ENCODE data around the gene MAPK7. TPM values are rescaled to one million over a fixed set of nuclear protein-coding genes. Genes with fewer than 3 reads are reported as not detected.

MAPK7 gene
- total and polyA plus RNA-seq, 2 of the 8 experiments (the other 6 are each of a cell fraction or from before 2014, with no cell fraction given): 15.2 to 28.1 TPM

- no peak overlapping the region for H3K4ac ChIP-seq (replicated peaks; ENCODE audit: insufficient read length, low read depth, low read length)
- 0 out of 2 replicates have a peak overlapping the region, but pooled peaks have one; percentile 56 for H2BK20ac ChIP-seq (ENCODE audit: low read length)
- no peak overlapping the region for H3K14ac ChIP-seq (ENCODE audit: insufficient read length)
- no peak overlapping the region for H3K18ac ChIP-seq (ENCODE audit: extremely low read depth, low read length)
- H2BK5ac ChIP-seq (ENCODE audit: low read depth, low read length): no peak overlapping the region
- H2BK120ac ChIP-seq (replicated peaks; ENCODE audit: low read depth, low read length): no peak overlapping the region
- peak overlapping the region; percentile 93 for H2BK15ac ChIP-seq (ENCODE audit: low read length)
- DNase-seq (ENCODE audit: low read depth in 1 of 2, low spot score in 2 of 2) (no peak), FAIRE-seq (no peak)
- H4K5ac ChIP-seq (ENCODE audit: insufficient read length, low read depth, low read length): no peak overlapping the region
- no peak overlapping the region for H3K4me2 ChIP-seq (ENCODE audit: insufficient read depth in 1 of 2, low read depth in 2 of 2, low read length in 2 of 2)
- no peaks in the 10 kb centered on the region for H3K79me2 ChIP-seq (ENCODE audit: control insufficient read depth in 1 of 2, insufficient read depth in 2 of 2, low read length in 2 of 2)
- H3K56ac ChIP-seq (replicated peaks; ENCODE audit: insufficient read length, low read depth, low read length): no peak overlapping the region
- H4K20me1 ChIP-seq (replicated peaks in 1 of 2; ENCODE audit: control insufficient read depth in 1 of 2, insufficient read depth in 2 of 2, low read length in 2 of 2): peaks cover 0 to 2% of the 10 kb centered on the region in 2 experiments
- CTCF ChIA-PET (ENCODE audit: partially characterized antibody): interaction anchor here (1.1 to 1.7 kb wide), 3 partner anchors 28 to 76 kb away, joined by 3 to 4 read pairs (median 4); partner anchors contain the start of gene B9D1
- no peak overlapping the region for H2AK5ac ChIP-seq (ENCODE audit: low read depth, low read length)
- POLR2A ChIA-PET (ENCODE audit: partially characterized antibody): interaction anchor here (1.0 to 2.6 kb wide), 4 partner anchors 8 to 53 kb away, joined by 3 to 17 read pairs (median 3); partner anchors contain the start of gene MAPK7
- H4K91ac ChIP-seq (replicated peaks; ENCODE audit: insufficient read length, low read length): no peak overlapping the region
- H3K9me3 ChIP-seq (ENCODE audit: insufficient read depth in 2 of 2, low read depth in 1 of 2, low read length in 1 of 2): no peaks in the 10 kb centered on the region
- H3K27ac ChIP-seq (ENCODE audit: low read depth, low read length): no peak overlapping the region
- no peak overlapping the region for H2BK12ac ChIP-seq (ENCODE audit: low read depth, low read length)
- H3K36me3 ChIP-seq (ENCODE audit: control insufficient read depth in 2 of 4, insufficient read depth in 4 of 4, low read length in 3 of 4): no peaks in the 10 kb centered on the region; a peak in 1 of 8 replicates
- H3K23ac ChIP-seq (ENCODE audit: insufficient read length): no peak overlapping the region
- no peak overlapping the region for H3K4me3 ChIP-seq (ENCODE audit: extremely low read depth in 1 of 4, insufficient read depth in 2 of 4, low read depth in 3 of 4, low read length in 4 of 4)
- peaks cover 8 to 22% (median 15%) of the 10 kb centered on the region in 4 experiments for H3K4me1 ChIP-seq (replicated peaks in 1 of 4; ENCODE audit: control insufficient read depth in 3 of 4, insufficient read depth in 4 of 4, low read length in 3 of 4)
- peaks cover 3% of the 10 kb centered on the region; the same call in 1 of the 2 replicates for H3K23me2 ChIP-seq (ENCODE audit: low read depth, low read length)
- TF ChIP-seq SAP30 (IDR thresholded peaks at IDR 0.05; ENCODE audit: insufficient read depth, insufficient replicate concordance, low read length): no peak
- no peak for TF ChIP-seq EP300 (IDR thresholded peaks at IDR 0.05; ENCODE audit: borderline replicate concordance in 1 of 2, low read depth in 2 of 2, low read length in 2 of 2)
- H3K79me1 ChIP-seq (ENCODE audit: low read depth, low read length): no peaks in the 10 kb centered on the region
- no peaks in the 10 kb centered on the region for H3K27me3 ChIP-seq (replicated peaks in 1 of 4; ENCODE audit: control insufficient read depth in 3 of 4, extremely low read depth in 1 of 4, insufficient read depth in 3 of 4, low read length in 3 of 4)
- no peak overlapping the region for H2AFZ ChIP-seq (ENCODE audit: low read length)
- 76% methylated on average over 2 of the region's 2 CpGs; no CpG with 5 or more reads in 1 of the 2 experiments for WGBS, 2 experiments (ENCODE audit: extremely low coverage in 1 of 2, insufficient coverage in 1 of 2, insufficient read length in 1 of 2, insufficient replicate concordance in 2 of 2, low coverage in 1 of 2, low lambda C conversion rate in 2 of 2, missing lambda C conversion rate in 1 of 2)
- H4K8ac ChIP-seq (ENCODE audit: extremely low read depth, insufficient read depth, low read length): no peak overlapping the region
- no peak overlapping the region for H3K9ac ChIP-seq (replicated peaks in 1 of 4; ENCODE audit: extremely low read depth in 1 of 4, low read depth in 3 of 4, low read length in 3 of 4)
These were observed 12.7 kb downstream of the MAPK7 start for GRCh38 chr17:19390951-19391350.

Measured in H1 (cell line).